Kidney epithelial cell (primary cell): Measurements from ENCODE around the gene ALS2. TPM values are rescaled to one million over a fixed set of nuclear protein-coding genes. Genes with fewer than 3 reads are reported as not detected.

Experiments used
- DNase-seq: peaks from one replicate; pipeline ENCODE4 v3.0.0-alpha.2; 2010; ENCODE audit warnings: low read depth
- H3K27me3 ChIP-seq: 2 replicates; pipeline ENCODE4 v1.6.0; 2011; ENCODE audit warnings: low read length; ENCODE audit not compliant: control insufficient read depth, insufficient read depth
- H3K36me3 ChIP-seq: 2 replicates; pipeline ENCODE4 v1.5.1; 2011; ENCODE audit warnings: low read length; ENCODE audit not compliant: control insufficient read depth, insufficient read depth
- H3K4me3 ChIP-seq: 2 replicates; pipeline ENCODE4 v1.5.1; 2011; ENCODE audit warnings: low read depth, mild to moderate bottlenecking, control low read depth, low read length
- total RNA-seq: library from RNA; depleted of rRNA; stranded (reverse); fragments of >200 nt; gene quantifications from 2 replicates; pipeline ENCODE4 v1.2.3, GENCODE V29; 2015
- TF ChIP-seq, protein P1 (sequence below): IDR thresholded peaks from 2 replicates; pipeline ENCODE4 v1.5.1; 2011; ENCODE audit warnings: mild to moderate bottlenecking, moderate library complexity, low read length, control low read depth, inconsistent platforms; ENCODE audit not compliant: insufficient read depth, poor library complexity, severe bottlenecking

The ALS2 gene
- total RNA-seq, 1 donor from 2014 or later = 25.6 TPM

DNA sequence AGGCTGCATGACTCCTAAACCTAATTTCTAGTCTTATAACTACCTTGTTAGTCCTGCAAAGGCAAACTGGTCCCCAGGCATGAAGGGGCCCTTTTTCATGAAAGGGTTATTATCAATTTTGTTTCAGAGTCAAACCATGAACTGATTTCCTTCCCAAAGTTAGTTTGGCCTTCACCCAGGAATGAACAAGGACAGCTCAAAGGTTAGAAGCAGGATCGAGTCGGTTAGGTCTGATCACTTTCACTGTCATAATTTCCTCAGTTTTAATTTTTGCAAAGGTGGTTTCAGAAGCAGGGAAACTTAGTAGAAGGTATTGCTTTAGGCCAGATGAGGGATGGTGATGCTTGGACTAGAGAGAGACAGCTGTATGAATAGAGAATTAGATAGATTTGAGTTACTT is 8.7 kb upstream of the ALS2 start:
- Histone ChIP-seq H3K36me3 (no peaks in the 10 kb centered on the region), H3K27me3 (no peaks in the 10 kb centered on the region), H3K4me3 (no peak overlapping the region)
- no peak for DNase-seq
- TF ChIP-seq, protein P1, sequence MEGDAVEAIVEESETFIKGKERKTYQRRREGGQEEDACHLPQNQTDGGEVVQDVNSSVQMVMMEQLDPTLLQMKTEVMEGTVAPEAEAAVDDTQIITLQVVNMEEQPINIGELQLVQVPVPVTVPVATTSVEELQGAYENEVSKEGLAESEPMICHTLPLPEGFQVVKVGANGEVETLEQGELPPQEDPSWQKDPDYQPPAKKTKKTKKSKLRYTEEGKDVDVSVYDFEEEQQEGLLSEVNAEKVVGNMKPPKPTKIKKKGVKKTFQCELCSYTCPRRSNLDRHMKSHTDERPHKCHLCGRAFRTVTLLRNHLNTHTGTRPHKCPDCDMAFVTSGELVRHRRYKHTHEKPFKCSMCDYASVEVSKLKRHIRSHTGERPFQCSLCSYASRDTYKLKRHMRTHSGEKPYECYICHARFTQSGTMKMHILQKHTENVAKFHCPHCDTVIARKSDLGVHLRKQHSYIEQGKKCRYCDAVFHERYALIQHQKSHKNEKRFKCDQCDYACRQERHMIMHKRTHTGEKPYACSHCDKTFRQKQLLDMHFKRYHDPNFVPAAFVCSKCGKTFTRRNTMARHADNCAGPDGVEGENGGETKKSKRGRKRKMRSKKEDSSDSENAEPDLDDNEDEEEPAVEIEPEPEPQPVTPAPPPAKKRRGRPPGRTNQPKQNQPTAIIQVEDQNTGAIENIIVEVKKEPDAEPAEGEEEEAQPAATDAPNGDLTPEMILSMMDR = no peak

DNA sequence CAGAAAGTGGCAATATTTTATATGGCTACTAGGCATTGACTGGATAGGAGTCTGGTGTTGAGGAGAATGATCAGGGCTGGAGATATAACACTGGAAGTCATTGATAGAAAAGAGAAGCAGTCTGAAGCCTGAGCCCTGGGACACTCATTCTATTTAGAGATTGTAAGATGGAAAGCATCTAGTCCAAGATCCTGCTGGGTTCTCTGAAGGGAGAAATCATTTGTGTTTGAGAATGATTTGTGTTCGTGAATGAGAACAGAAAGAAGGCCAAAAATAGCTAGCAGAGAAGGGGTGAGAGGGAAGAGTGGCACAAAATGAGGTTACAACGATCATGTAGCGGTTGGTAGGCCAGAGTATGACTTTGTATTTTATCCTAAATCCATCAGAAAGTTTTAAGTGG is 7.6 kb upstream of the ALS2 start:
- DNase-seq = no peak
- H3K36me3 ChIP-seq = no peaks in the 10 kb centered on the region
- TF ChIP-seq, protein P1 = no peak
- no peak overlapping the region for H3K4me3 ChIP-seq
- H3K27me3 ChIP-seq = no peaks in the 10 kb centered on the region

DNA sequence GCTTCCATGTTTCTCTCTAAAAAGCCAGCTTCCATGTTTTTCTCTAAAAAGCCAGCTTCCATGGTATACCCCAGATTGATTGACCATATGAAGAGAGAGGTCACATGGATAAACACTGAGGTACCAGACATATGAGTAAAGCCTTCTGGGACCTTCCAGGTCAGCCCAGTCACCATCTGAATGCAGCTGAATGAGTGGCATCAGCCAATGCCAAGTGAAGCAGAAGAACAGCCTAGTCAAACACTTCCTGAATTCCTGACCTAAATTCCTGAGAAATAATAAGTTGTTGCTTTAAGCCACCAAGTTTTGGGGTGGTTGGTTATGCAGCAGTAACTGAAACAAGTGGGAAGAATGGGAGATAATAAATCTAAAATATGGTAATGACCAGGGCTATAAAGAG is 5.7 kb upstream of the ALS2 start:
- no peaks in the 10 kb centered on the region for H3K36me3 ChIP-seq
- H3K27me3 ChIP-seq = no peaks in the 10 kb centered on the region
- H3K4me3 ChIP-seq = no peak overlapping the region
- no peak for DNase-seq
- TF ChIP-seq, protein P1 = no peak

DNA sequence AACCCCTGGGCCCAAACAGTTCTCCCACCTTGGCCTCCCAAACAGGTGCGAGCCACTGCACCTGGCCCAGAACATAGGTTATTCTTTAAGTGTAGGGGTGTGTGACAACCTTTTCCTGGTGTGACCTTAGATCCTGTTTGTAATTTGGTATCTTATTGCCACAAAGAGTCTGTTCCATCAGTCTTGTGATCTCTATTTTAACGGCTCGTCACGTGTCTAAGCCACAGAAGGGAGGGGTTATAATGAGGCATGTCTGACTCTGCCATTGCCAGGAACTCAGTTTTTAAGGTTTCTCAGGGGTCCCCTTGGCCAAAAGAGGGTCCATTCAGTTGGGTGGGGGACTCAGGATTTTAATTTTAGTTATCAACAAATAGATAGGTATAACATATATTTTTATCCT is 4.4 kb upstream of the ALS2 start:
- no peak overlapping the region for H3K4me3 ChIP-seq
- no peaks in the 10 kb centered on the region for H3K36me3 ChIP-seq
- TF ChIP-seq, protein P1 = no peak
- DNase-seq = no peak
- no peaks in the 10 kb centered on the region for H3K27me3 ChIP-seq

DNA sequence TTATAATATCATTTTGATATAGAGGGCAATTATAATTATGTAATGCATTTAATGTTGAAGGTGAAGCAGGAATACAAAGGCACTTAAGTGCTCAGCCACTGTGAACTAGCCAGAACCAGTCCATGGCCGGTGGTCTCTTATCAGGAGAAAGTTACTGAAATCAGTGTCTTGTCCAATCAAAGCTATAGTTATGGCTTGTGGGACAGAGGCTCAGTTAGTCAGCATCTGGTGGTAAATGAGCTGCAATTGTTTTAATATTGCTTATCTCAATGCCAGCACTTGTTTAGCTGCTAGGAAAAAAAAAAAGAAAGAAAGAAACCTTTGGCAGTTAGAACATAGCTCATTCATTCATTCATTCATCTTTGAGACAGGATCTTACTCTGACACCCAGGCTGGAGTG is 3.8 kb upstream of the ALS2 start:
- no peak for DNase-seq
- Histone ChIP-seq H3K4me3 (no peak overlapping the region), H3K36me3 (no peaks in the 10 kb centered on the region), H3K27me3 (no peaks in the 10 kb centered on the region)
- TF ChIP-seq, protein P1 = no peak

DNA sequence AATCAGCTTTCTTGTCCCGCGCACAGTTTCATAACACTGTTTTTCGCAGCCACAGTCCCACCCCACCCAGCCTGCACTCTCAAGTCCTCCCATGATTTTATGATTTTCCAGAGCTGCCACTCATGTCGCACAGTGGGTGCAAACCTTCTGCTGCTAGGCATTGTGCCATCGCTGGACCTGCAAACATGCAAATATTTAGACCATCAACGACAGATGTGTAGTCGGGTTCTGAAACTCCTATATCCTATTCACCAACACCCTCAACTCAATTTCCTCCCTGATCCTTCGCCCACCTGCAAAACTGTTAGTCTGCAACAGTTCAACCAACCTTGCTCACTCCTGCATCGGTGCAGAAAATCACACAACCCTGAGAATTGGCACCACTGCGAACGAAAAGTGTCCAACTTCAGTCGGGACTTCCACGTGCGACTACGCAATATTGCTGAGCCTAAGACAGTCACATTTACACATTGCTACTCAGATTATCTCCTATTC is 871 bp upstream of the ALS2 start:
- no peak for DNase-seq
- H3K27me3 ChIP-seq = no peaks in the 10 kb centered on the region
- no peaks in the 10 kb centered on the region for H3K36me3 ChIP-seq
- TF ChIP-seq, protein P1 = no peak
- peak overlapping the region; percentile 81 for H3K4me3 ChIP-seq
